DND-41 (cell line): ENCODE results near the gene HSPB9.

Experiments used
- ATAC-seq: fragments of 200-7000 bp; cut with Tn5 transposase; 3 replicates; pipeline ENCODE4 v1.9.1; 2021; ENCODE audit warnings: low read depth; ENCODE audit not compliant: insufficient read depth
- DNase-seq: peaks from one replicate; pipeline ENCODE4 v3.0.0-alpha.2; 2020
- H2AFZ ChIP-seq: 2 replicates; pipeline ENCODE4 v1.6.0; 2012; ENCODE audit warnings: low read depth, low read length
- H3K27ac ChIP-seq: 2 replicates; pipeline ENCODE4 v1.5.1; 2012; ENCODE audit warnings: low read length, inconsistent platforms
- H3K27me3 ChIP-seq: fragments of 200-600 bp; sonication (generic); 2 replicates; pipeline ENCODE4 v1.6.0; 2012; ENCODE audit warnings: low read length, mild to moderate bottlenecking, inconsistent platforms; ENCODE audit not compliant: insufficient read depth, poor library complexity
- H3K36me3 ChIP-seq: 2 replicates; pipeline ENCODE4 v1.5.1; 2012; ENCODE audit warnings: low read length, inconsistent platforms; ENCODE audit not compliant: insufficient read depth
- H3K4me1 ChIP-seq: 2 replicates; pipeline ENCODE4 v1.5.1; 2012; ENCODE audit warnings: mild to moderate bottlenecking, low read length; ENCODE audit not compliant: insufficient read depth
- H3K4me2 ChIP-seq: 2 replicates; pipeline ENCODE4 v1.6.0; 2012; ENCODE audit warnings: mild to moderate bottlenecking, moderate library complexity, low read length, inconsistent platforms; ENCODE audit not compliant: insufficient read depth
- H3K4me3 ChIP-seq, 2 experiments: fragments of 200-600 bp in 1 of 2; shearing (Covaris generic) in 1 of 2; 2 replicates each; pipeline ENCODE4 v1.5.1; 2012 to 2016; ENCODE audit warnings: inconsistent platforms in 2 of 2, low read length in 2 of 2, mild to moderate bottlenecking in 2 of 2, low read depth in 1 of 2, moderate library complexity in 1 of 2
- H3K79me2 ChIP-seq: 2 replicates; pipeline ENCODE4 v1.6.0; 2012; ENCODE audit warnings: low read length, inconsistent platforms; ENCODE audit not compliant: insufficient read depth
- H3K9ac ChIP-seq: 2 replicates; pipeline ENCODE4 v1.6.0; 2012; ENCODE audit warnings: low read depth, mild to moderate bottlenecking, inconsistent platforms, low read length, moderate library complexity
- H3K9me3 ChIP-seq: 2 replicates; pipeline ENCODE4 v1.5.1; 2012; ENCODE audit warnings: low read length, moderate library complexity, mild to moderate bottlenecking, inconsistent platforms; ENCODE audit not compliant: insufficient read depth, severe bottlenecking
- H4K20me1 ChIP-seq: 2 replicates; pipeline ENCODE4 v1.6.0; 2012; ENCODE audit warnings: low read length; ENCODE audit not compliant: insufficient read depth
- EZH2 ChIP-seq: IDR thresholded peaks from 3 replicates; pipeline ENCODE4 v1.6.1; 2012; ENCODE audit warnings: borderline replicate concordance, low read depth, mild to moderate bottlenecking, moderate library complexity, low read length, inconsistent platforms; ENCODE audit not compliant: severe bottlenecking
- TF ChIP-seq, protein P1 (sequence below): IDR thresholded peaks from 2 replicates; pipeline ENCODE4 v1.5.1; 2012; ENCODE audit warnings: borderline replicate concordance, low read length, moderate library complexity, mild to moderate bottlenecking; ENCODE audit not compliant: poor library complexity, severe bottlenecking; ENCODE audit errors: extremely low read depth

HSPB9 gene

DNA sequence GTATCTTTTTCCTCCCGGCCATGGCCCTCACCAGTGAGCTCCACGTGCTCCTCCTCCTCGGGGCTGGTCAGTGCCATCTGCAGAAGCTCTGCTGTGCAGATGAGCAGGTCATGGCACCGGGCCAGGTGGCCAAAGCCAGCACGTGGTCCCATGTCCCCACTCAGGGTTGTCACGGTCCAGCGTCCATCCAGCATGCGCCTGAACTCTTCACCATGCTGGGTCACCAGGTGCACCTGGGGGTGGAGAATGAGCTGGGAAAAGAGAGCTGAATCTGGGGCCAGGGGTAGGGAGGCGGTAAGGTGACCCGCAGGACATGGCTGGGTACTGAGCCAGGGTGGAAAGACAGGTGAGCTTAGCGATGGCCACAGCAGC is 11.4 kb upstream of the HSPB9 start:
- Histone ChIP-seq H3K4me2 (0 out of 2 replicates have a peak overlapping the region, but pooled peaks have one; percentile 89), H3K79me2 (peaks cover 6% of the 10 kb centered on the region; the same call in 1 of the 2 replicates), H3K27me3 (no peaks in the 10 kb centered on the region), H3K9ac (0 out of 2 replicates have a peak overlapping the region, but pooled peaks have one; percentile 65), H3K27ac (peak overlapping the region; percentile 94; the same call in 1 of the 2 replicates), H3K4me3 (peak overlapping the region in 1 of 2 experiments; percentile 62; a peak in 2 of 4 replicates), H2AFZ (no peak overlapping the region), H4K20me1 (no peaks in the 10 kb centered on the region), H3K36me3 (peaks cover 28% of the 10 kb centered on the region), H3K4me1 (peaks cover 51% of the 10 kb centered on the region), H3K9me3 (no peaks in the 10 kb centered on the region)
- ATAC-seq (no peak), DNase-seq (no peak)
- TF ChIP-seq EZH2: no peak
- TF ChIP-seq, protein P1, sequence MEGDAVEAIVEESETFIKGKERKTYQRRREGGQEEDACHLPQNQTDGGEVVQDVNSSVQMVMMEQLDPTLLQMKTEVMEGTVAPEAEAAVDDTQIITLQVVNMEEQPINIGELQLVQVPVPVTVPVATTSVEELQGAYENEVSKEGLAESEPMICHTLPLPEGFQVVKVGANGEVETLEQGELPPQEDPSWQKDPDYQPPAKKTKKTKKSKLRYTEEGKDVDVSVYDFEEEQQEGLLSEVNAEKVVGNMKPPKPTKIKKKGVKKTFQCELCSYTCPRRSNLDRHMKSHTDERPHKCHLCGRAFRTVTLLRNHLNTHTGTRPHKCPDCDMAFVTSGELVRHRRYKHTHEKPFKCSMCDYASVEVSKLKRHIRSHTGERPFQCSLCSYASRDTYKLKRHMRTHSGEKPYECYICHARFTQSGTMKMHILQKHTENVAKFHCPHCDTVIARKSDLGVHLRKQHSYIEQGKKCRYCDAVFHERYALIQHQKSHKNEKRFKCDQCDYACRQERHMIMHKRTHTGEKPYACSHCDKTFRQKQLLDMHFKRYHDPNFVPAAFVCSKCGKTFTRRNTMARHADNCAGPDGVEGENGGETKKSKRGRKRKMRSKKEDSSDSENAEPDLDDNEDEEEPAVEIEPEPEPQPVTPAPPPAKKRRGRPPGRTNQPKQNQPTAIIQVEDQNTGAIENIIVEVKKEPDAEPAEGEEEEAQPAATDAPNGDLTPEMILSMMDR: no peak

DNA sequence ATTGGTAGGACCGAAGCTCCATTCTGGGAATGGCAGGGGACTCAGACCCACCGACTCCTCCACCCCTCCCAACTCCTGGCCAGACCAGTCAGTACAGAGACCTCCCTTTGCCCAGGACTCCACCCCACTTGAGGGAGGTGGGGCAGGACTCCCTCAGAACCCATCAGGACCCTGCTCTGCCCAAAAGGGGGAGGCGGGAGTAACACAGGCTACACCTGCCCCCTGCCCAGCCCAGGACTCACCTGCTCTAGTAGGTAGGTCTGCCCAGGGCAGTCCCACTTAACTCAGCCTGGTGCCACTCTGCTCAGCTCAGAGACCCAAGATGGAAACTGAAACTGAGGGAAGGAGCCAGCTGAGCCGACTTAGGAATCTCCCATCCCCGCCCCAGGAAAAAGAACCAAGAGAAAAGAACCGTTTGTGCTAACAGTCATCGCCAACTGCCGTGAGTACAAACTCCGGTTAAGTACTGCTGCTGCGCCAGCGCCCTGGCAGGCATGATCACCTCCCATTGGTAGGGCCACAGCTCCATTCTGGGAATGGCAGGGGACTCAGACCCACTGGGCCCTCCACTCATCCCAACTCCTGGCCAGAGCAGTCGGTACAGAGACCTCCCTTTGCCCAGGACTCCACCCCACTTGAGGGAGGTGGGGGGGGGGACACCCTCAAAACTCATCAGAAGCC is 10.6 kb upstream of the HSPB9 start:
- no peak for DNase-seq

DNA sequence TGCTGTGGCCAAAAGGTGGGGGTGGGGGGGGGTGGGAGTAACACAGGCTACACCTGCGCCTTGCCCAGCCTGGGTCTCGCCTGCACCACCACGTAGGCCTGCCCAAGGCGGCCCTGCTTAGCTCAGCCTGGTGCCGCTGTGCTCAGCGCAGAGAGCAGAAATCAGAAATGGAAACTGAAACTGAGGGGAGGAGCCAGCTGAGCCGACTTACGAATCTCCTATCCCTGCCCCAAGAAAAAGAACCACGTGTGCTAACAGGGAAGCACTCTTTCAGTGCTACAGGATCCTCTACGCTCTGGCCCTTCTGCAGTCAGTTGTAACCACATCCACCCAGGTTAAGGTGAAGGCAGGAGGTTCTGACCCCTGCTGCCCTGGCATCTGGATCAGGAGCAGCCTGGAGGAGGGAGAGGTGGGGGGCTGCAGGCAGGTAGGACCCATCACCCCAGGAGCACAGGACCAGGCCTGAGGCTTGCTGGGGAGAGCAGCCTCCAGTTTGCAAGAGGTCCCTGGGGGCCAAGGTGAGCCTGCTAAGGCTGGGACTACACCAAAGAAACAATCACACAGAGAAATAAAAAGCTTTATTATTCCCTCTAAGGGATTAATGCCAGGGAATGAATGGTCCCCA is 9.9 kb upstream of the HSPB9 start, which contains the start of gene DHX58:
Gene DHX58, minus strand, starts transcription at position 163 of the 625 bp plus-strand sequence. CDS start 822 bp downstream, outside the sequence.
- H2AFZ ChIP-seq: peak within 1 kb of the TSS; percentile 83
- H3K79me2 ChIP-seq: peaks cover 6% of the 10 kb centered on the region; the same call in 1 of the 2 replicates
- H3K36me3 ChIP-seq: peaks cover 41% of the 10 kb centered on the region
- peak within 1 kb of the TSS; percentile 89 for H3K4me2 ChIP-seq
- no peaks in the 10 kb centered on the region for H3K27me3 ChIP-seq
- H3K4me1 ChIP-seq: peaks cover 49% of the 10 kb centered on the region
- peak within 1 kb of the TSS; percentile 25 to 62; a peak in 3 of 4 replicates for H3K4me3 ChIP-seq
- no peaks in the 10 kb centered on the region for H4K20me1 ChIP-seq
- peak within 1 kb of the TSS; percentile 94 for H3K27ac ChIP-seq
- peak; percentile 88 for DNase-seq
- peak; percentile 90 for ATAC-seq
- H3K9me3 ChIP-seq: no peaks in the 10 kb centered on the region
- TF ChIP-seq, protein P1: no peak
- TF ChIP-seq EZH2: no peak
- peak within 1 kb of the TSS; percentile 65 for H3K9ac ChIP-seq

More for the DNA sequence above, 10.6 kb upstream of the HSPB9 start:
- H3K36me3 ChIP-seq: peaks cover 34% of the 10 kb centered on the region
- TF ChIP-seq EZH2: no peak
- TF ChIP-seq, protein P1: no peak
- H3K4me3 ChIP-seq: peak overlapping the region; percentile 25 to 62; a peak in 3 of 4 replicates
- peak overlapping the region; percentile 83 for H2AFZ ChIP-seq
- H3K4me1 ChIP-seq: peaks cover 54% of the 10 kb centered on the region
- peak; percentile 44 for ATAC-seq
- peak overlapping the region; percentile 65 for H3K9ac ChIP-seq
- no peaks in the 10 kb centered on the region for H3K27me3 ChIP-seq
- peak overlapping the region; percentile 94 for H3K27ac ChIP-seq
- H3K4me2 ChIP-seq: peak overlapping the region; percentile 89
- no peaks in the 10 kb centered on the region for H3K9me3 ChIP-seq
- no peaks in the 10 kb centered on the region for H4K20me1 ChIP-seq
- H3K79me2 ChIP-seq: peaks cover 6% of the 10 kb centered on the region; the same call in 1 of the 2 replicates
